NCI-H446 treated with DMSO at 0.1 percent for 48 hours (cell line): Measurements from ENCODE around the gene HPN.
"Not testable (repeated sequence)": the region's sequence is repeated elsewhere in the genome, so short reads cannot be mapped to it uniquely, and the experiment has no call there.

Experiments used
- DNase-seq: peaks from one replicate; lab custom pipeline; 2025; lab: John Stamatoyannopoulos, UW

The HPN gene

GRCh38 chr19:35084509-35084762 lies 42.9 kb downstream of the HPN start:
- no peak for DNase-seq

GRCh38 chr19:35085947-35086346 lies 44.4 kb downstream of the HPN start:
- no peak for DNase-seq

- DNase-seq: no peak
These were observed 44.9 kb downstream of the HPN start for GRCh38 chr19:35086455-35086854.

GRCh38 chr19:35087393-35087792 lies 45.9 kb downstream of the HPN start:
- no peak for DNase-seq

- DNase-seq: no peak
These were observed 46.8 kb downstream of the HPN start for GRCh38 chr19:35088131-35088913.

- DNase-seq: no peak
These were observed 48.0 kb downstream of the HPN start for GRCh38 chr19:35089554-35089953.

- DNase-seq: no peak
These were observed 48.6 kb downstream of the HPN start for GRCh38 chr19:35090160-35090505.

GRCh38 chr19:35090506-35091214 lies 49.1 kb downstream of the HPN start:
- DNase-seq: no peak

GRCh38 chr19:35093430-35093829 lies 51.9 kb downstream of the HPN start:
- no peak for DNase-seq

- no peak for DNase-seq
These were observed 52.6 kb downstream of the HPN start for GRCh38 chr19:35093941-35094647.

- DNase-seq: no peak
These were observed 53.1 kb downstream of the HPN start for GRCh38 chr19:35094656-35095055.

- DNase-seq: no peak
These were observed 54.3 kb downstream of the HPN start for GRCh38 chr19:35095667-35096368.

GRCh38 chr19:35098413-35099049 lies 57.0 kb downstream of the HPN start:
- DNase-seq: no peak

- DNase-seq: no peak
These were observed 57.8 kb downstream of the HPN start for GRCh38 chr19:35099155-35099896.

GRCh38 chr19:35099897-35100275 lies 58.4 kb downstream of the HPN start:
- DNase-seq: no peak

GRCh38 chr19:35100588-35101533 lies 59.3 kb downstream of the HPN start:
- DNase-seq: no peak

GRCh38 chr19:35101949-35102348 lies 60.4 kb downstream of the HPN start:
- DNase-seq: not testable (repeated sequence)

- DNase-seq: not testable (repeated sequence)
These were observed 62.1 kb downstream of the HPN start for GRCh38 chr19:35103614-35104013.

- no peak for DNase-seq
These were observed 62.8 kb downstream of the HPN start for GRCh38 chr19:35104361-35104760.

- no peak for DNase-seq
These were observed 63.5 kb downstream of the HPN start for GRCh38 chr19:35105047-35105410.
